ENCODE measurements around the gene MYL9. TPM values are rescaled to one million over a fixed set of nuclear protein-coding genes. Genes with fewer than 3 reads are reported as not detected.

The MYL9 gene
- total and polyA plus RNA-seq, 2 experiments from 2014 or later: 579 to 1,624 TPM

DNA sequence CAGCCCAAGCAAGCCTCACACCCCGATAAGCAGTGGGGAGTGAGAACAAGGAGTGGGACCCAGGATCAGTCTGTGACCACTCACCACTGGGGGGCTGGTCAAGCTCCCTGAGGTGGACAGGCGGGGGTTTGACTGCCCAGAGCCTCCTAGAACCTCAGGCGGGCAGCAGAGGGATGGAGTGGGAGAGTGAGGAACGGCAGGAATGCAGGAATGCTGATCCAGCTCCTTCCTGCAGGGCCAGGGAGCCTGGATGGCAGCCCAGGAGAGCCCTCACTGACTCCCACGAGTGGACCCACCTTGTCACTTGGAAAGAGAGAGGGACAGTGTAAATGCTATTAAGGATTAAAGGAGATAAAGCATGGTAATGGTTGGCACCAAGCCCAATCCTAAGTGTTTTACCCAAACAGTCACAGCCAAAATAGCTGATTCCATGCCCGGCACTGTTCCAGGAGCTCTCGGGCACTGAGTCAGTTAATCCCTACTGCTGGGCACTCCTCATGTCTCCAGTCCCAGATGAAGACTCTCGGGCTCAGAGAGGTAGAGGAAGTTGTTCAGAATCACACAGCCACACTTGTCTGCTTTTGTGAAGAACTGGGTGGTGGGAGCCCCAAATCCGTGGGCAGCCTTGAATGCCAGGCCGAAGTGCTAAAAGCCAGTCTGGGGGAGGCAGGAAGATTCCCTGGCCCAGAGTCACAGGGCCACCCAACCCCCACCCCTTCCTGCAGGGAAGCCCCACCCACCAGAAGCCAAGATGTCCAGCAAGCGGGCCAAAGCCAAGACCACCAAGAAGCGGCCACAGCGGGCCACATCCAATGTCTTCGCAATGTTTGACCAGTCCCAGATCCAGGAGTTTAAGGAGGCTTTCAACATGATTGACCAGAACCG lies 3.1 kb downstream of the MYL9 start:
- DNase-seq (ENCODE audit: low read depth in 1 of 2, low spot score in 1 of 2): peak; percentile 30 to 62
- Histone ChIP-seq H3K4me1 (ENCODE audit: low read depth) (peaks cover 38% of the 10 kb centered on the region), H3K27me3 (no peaks in the 10 kb centered on the region), H3K4me3 (no peak overlapping the region), H3K36me3 (peaks cover 36% of the 10 kb centered on the region), H3K27ac (peak overlapping the region; percentile 100), H3K9me3 (ENCODE audit: low read depth) (no peaks in the 10 kb centered on the region)
- TF ChIP-seq, protein P1, sequence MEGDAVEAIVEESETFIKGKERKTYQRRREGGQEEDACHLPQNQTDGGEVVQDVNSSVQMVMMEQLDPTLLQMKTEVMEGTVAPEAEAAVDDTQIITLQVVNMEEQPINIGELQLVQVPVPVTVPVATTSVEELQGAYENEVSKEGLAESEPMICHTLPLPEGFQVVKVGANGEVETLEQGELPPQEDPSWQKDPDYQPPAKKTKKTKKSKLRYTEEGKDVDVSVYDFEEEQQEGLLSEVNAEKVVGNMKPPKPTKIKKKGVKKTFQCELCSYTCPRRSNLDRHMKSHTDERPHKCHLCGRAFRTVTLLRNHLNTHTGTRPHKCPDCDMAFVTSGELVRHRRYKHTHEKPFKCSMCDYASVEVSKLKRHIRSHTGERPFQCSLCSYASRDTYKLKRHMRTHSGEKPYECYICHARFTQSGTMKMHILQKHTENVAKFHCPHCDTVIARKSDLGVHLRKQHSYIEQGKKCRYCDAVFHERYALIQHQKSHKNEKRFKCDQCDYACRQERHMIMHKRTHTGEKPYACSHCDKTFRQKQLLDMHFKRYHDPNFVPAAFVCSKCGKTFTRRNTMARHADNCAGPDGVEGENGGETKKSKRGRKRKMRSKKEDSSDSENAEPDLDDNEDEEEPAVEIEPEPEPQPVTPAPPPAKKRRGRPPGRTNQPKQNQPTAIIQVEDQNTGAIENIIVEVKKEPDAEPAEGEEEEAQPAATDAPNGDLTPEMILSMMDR (IDR thresholded peaks at IDR 0.05; ENCODE audit: low read depth, low read length): no peak

GRCh38 chr20:36546111-36546736 lies 4.9 kb downstream of the MYL9 start:
- Histone ChIP-seq H3K27ac (peak overlapping the region; percentile 58), H3K4me1 (ENCODE audit: low read depth) (peaks cover 22% of the 10 kb centered on the region), H3K9me3 (ENCODE audit: low read depth) (no peaks in the 10 kb centered on the region), H3K4me3 (no peak overlapping the region), H3K27me3 (no peaks in the 10 kb centered on the region), H3K36me3 (peaks cover 36% of the 10 kb centered on the region)
- no peak for DNase-seq (ENCODE audit: low read depth in 1 of 2, low spot score in 1 of 2)
- TF ChIP-seq, protein P1 (IDR thresholded peaks at IDR 0.05; ENCODE audit: low read depth, low read length): no peak

DNA sequence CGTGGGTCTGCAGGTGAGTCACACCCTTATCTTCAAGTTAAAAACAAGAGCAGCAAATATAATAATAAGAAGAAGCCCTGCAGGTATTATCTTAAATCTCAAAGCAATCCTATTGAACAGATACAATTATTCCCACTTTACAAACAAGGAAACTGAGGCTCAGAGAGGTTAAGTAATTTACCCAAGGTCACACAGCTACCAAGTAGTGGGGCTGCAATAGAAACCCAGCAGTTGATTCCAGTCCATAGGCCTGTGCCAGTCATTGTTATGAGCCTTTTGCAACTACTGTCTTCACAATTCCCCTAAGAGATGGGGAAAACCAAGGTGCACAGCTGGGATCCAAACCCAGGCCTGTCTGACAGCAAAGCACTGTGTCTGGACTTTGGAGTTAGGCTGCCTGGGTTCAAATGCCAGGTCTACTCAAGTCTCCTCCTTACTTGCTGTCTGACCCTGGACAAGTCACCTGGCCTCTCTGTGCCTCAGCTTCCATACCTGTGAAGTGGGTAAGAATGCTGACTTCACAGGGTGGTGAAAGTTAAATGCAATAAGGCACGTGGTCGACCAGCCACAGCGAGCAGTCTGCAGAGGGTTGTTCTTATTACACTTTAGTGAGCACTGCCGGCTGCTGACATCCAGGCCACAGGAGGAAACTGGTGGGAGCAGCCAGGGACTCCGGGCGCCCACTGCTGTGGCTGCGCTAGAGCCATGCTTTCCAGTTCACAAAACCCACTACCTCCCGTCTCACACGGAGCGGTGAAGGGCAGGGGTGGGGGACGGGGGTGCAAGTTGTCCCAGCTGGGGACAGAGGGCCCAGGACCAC lies 6.1 kb downstream of the MYL9 start:
- H3K4me3 ChIP-seq: no peak overlapping the region
- H3K9me3 ChIP-seq (ENCODE audit: low read depth): no peaks in the 10 kb centered on the region
- H3K4me1 ChIP-seq (ENCODE audit: low read depth): peaks cover 19% of the 10 kb centered on the region
- H3K36me3 ChIP-seq: peaks cover 36% of the 10 kb centered on the region
- no peaks in the 10 kb centered on the region for H3K27me3 ChIP-seq
- peak overlapping the region; percentile 86 for H3K27ac ChIP-seq
- no peak for DNase-seq (ENCODE audit: low read depth in 1 of 2, low spot score in 1 of 2)
- TF ChIP-seq, protein P1 (IDR thresholded peaks at IDR 0.05; ENCODE audit: low read depth, low read length): no peak

- peak overlapping the region; percentile 86 for H3K27ac ChIP-seq
- H3K27me3 ChIP-seq: no peaks in the 10 kb centered on the region
- DNase-seq (ENCODE audit: low read depth in 1 of 2, low spot score in 1 of 2): peak in 1 of 2 donors; percentile 50
- no peaks in the 10 kb centered on the region for H3K9me3 ChIP-seq (ENCODE audit: low read depth)
- peaks cover 13% of the 10 kb centered on the region for H3K4me1 ChIP-seq (ENCODE audit: low read depth)
- no peak overlapping the region for H3K4me3 ChIP-seq
- peaks cover 36% of the 10 kb centered on the region for H3K36me3 ChIP-seq
- TF ChIP-seq, protein P1 (IDR thresholded peaks at IDR 0.05; ENCODE audit: low read depth, low read length): peak; percentile 18
Observed at GRCh38 chr20:36548006-36548315, 6.6 kb downstream of the MYL9 start.

All from cardiac muscle cell (in vitro differentiated cells and primary cell).